Measurements from ENCODE around the gene DNAI1.
A peak's percentile ranks its signal among the peaks of the same experiment; 100 is the strongest.

DNAI1 gene

DNA sequence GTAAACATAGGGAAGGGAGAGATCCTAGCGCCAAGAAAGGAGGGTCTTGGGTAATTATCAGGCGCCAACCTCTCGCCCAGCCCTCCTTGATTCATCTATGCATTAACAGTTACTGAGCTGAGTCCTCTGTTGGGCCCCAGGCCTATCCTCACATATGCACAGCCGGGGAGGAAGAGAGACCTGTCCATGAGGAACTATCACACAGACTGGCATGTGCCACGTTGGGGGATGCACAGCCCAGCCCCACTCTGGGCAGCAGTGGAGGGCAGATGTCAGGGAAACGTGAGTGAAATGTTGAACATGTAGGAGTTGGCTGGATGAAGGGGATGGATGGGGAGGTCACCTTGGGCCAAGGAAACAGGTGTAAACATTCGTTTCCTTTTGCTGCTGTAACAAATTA is 82.9 kb downstream of the DNAI1 start:
- DNase-seq (ENCODE audit: low read depth, low spot score) = no peak

DNA sequence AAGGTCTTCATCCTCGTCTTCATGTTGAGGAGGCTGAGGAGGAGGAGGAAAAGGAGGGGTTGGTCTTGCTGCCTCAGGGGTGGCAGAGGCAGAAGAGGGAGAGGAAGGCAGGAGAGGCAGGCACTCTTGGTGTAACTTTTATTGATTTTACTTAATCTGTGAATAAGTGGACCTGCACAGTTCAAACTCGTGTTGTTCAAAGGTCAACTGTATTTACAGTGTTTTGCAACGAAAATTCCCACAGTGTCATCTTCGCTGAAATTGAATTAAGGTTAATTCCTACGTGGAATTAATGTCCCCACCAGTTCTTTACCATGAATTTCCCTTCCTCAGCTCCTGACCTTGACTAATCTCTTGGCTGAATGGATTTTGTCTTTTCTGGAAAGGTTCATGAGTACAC is 85.4 kb downstream of the DNAI1 start:
- DNase-seq (ENCODE audit: low read depth, low spot score) = no peak

DNA sequence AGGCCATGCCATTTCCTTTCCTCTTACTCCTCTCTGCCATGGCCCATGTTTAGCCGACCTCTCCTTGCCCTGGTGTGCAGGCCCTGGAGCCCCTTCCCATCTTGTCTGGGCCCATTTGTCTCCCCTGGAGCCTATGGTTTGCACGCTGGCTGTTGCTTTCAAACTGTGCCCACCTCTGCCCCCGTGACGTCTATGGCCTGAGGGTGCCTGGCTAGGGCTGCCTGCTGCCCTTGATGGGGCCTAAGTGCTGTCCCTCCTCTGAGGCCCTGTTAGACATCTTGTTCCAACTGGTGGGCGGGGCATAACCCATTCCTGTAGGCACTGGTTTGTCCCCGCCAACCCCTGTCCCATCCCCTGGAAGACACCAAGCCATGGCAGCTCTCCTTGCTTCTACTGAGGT is 86.9 kb downstream of the DNAI1 start:
- DNase-seq (ENCODE audit: low read depth, low spot score) = no peak

DNA sequence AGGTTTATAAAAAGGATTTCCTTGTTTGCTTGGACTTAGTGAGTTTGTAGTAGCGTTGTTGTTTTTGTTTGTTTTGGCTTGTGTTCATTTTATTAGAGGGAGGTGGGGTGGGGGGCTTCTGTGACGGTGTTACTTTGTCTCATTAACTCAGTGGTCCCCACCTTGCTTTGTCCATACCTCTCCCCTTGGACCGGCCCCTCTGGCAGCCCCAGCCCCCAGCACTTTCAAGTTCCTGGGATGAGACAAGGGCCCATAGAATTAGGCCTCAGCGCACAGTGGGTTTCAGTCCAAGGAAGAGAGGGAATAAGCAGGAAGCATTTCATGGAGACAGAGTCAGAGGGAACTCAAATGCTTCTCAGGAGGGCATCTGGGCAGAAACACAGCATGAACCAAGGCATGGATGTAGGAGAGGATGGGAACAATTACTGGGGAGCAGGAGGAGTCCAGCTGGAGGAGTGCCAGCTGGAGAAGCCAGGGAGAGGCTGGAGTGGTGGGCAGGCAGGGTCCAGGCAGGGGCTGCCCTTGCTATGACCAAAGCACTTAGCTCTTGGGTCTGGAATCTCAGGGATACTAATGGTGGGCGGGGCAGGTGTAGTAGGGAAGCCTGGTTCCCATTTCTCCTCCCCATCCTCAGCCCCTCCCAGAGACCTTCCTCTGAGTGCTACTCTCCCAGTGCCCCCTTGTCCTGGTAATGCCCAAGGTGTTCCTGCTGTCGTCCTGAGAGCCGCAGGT is 87.7 kb downstream of the DNAI1 start:
- DNase-seq (ENCODE audit: low read depth, low spot score) = no peak

DNA sequence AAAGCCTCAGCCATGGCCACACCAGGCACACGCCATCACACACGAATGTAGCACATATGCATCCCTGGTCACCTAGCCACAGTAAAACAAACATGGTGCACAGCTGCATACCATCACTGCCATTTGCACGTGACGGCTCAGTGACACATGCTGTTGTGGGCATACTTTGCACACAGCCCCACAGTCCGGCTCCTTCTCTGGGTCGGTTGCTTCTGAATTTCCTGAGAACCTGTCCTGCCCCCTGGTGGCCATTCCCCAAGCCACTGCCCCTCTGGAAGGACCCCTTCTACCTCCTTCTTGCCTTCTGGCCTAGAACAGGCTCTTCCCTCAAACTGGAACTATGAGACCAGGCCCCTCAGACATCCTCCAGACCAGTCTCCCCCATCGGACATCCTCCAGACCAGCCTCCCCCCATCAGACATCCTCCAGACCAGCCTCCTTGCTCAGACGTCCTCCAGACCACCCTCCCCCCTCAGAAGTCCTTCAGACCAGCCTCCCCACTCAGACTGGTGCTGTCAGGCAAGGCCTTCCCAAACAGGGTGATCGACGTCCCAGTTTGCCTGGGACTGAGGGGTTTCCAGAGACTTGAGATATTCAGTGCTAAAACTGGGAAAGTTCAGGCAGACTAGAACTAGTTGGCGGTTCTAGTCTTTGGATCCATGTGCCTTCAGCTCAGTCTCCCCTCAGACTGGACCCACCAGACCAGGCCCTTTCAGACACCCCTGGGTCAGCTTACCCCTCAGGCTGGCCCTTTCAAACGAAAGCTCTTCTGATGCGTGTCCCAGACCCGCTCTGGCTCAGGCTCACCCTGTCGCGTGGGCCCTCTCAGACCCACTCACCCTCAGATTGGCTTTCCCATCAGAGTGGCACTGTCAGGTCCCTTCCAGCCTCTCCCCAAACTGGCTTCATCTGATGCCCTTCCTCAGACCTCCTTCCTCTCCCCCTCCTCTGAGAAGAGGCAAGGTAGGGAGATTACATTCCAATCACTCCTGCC is 88.5 kb downstream of the DNAI1 start:
- DNase-seq (ENCODE audit: low read depth, low spot score) = peak; percentile 92

DNA sequence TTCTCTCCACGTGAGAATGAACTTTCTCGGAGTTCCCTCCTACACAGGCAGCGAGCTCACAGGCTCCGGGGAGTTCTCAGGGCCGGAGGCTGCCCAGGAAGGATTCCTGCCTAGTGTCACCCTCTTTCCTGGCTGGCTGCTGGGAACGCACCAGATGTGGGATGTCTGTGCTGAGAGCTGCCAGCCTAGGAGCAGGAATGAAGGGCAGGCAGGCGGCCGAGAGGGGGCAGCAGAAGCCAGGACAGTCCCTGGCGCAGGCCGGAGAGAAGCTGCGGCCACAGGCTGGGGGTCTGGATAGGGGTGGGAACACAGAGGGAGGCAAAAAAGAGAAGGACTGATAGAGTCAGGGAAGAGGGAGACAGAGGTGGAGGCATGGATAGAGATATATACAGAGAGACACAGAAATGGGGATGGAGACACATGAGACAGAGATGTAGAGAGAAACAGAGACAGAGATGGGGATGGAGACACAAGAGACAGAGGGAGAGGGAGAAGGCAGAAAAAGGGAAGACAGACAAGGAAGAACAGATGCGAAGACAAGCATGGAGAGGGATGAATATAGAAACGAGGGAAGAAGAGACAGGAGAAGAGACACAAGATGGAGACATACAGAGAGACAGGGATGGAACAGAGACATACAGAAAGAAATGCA is 89.5 kb downstream of the DNAI1 start:
- DNase-seq (ENCODE audit: low read depth, low spot score) = peak; percentile 87

DNA sequence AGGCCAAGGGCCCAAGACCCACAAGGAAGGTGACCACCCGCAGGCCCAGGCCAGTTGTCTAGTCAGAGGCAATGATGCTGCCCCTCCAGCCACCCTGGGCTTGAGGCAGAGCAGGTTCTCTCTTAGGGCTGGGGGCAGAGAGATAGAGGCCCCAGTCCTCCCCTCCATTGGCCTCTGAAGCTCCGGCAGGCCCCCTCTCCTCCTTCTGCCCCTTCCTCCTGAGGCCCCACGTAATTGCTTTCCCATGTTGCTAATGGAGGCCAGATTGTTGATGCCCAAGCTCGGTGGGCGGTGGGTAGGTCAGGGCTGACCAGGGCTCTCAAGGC is 90.8 kb downstream of the DNAI1 start:
- no peak for DNase-seq (ENCODE audit: low read depth, low spot score)

DNA sequence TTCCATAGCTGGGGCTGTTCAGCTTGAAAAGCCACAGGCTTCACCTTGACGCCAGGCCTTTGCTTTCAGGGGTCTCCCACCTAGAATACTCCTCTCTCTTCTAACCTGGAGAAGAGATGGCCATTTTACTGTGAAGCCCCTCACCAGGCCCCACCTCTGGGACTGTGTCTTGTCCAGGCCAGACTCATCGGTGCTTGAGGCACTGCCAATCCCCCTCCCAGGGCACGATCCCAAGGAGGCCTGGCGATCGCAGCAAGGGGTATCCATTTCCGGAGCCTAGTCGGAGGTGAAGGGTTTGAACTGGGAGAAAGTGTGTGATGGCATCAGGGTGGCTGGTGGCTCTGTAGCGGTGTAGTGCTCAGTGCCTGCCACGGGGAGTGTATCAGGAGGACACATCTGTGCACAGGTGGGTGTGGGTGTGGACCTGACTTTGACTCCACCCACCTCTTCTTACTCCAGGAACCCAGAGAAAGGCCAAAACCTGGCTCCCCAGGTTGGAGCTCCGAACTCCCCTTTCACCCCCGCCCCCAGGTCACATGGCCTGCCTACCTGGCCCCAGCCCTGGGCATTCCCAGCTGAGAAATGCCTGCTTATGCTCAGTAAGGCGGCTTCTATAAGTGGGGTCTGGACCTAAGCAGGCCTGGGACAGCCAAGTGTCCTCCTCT is 91.5 kb downstream of the DNAI1 start:
- no peak for DNase-seq (ENCODE audit: low read depth, low spot score)

DNA sequence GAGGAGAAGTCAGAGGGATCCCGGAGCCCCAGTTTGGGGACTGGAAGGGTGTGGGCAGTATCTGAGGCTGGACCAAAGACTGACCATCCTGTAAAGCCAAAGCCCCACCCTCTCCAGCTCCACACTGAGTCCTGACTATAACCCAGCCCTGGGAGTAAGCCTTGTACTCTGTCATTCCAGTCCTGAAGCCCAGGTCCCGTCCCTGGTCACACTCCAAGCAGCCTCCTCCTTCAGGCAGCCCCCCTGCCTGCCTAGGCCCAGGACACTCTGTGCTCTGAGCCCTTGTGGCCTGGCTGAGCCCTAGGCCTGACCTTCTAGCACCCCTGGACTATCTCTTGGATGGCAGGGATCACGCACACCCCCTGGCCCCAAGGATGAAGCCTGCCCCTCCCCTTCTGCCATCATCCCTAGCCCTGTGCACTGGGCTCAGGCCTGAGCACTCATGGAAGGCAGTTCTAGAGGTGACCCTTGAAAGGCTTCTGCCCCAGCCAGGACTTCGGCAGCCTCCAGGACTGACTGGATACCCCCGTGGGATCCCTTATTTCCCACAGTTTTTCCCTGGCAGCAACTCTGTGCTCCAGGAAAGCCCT is 92.2 kb downstream of the DNAI1 start:
- DNase-seq (ENCODE audit: low read depth, low spot score) = no peak

DNA sequence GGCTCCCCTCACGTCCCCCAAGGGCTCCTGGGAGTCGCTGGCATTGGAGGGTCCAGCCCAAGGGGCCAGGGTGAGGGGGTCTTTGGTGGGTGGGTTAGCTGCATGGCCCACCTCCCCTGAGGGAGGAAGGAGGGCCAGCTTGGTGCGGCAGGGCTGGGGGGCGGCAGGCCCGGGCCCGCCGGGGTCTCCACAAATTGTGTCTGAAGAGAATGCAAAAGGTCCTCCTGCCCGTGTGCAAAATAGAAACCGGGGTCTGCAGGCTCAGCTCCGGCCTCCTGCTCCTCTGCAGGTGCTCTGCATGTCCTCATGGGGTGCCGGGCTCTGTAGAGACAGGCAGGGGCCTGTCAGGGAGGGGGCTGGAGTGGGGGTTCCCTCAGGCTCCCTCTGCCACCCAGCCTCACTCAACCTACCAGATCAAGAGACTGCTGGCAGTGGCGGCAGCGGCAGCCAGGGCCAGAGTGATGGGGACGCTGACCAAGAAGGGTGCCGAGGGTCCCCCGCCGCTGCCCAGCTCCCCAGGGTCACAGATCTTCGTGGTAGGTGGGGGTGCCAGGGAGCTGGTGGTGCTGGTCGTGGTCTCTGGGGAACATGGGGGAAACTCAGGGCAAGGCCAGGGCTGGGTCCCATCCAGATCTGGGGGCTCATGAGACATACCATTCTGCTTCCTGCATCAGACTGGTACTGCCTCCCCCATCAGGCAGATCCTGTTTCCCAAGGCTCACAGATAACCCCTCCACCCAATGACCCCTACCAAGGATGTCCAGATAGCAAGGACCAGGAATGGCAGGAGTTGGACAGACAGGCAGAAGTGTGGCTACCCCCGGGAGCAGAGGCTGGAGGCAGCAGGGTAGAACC is 93.4 kb downstream of the DNAI1 start:
- DNase-seq (ENCODE audit: low read depth, low spot score) = no peak

DNA sequence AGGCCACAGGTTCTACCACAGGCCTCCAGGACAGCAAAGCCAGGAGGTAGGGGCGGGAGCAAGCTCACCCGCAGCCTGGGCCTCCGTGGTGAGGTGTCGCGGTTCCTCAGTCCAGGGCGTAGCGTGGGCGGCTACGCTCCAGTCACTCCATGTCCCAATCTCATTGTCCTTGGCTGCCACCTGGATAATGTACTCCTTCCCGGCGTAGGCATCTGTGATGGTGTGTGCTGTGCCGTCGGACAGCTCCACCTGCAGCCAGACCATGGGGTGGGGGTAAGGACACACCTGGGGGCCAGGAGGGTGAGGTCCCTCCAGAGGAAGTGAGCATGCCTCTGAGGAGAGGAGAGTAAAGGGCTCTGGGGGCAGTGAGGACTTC is 94.0 kb downstream of the DNAI1 start:
- no peak for DNase-seq (ENCODE audit: low read depth, low spot score)

DNA sequence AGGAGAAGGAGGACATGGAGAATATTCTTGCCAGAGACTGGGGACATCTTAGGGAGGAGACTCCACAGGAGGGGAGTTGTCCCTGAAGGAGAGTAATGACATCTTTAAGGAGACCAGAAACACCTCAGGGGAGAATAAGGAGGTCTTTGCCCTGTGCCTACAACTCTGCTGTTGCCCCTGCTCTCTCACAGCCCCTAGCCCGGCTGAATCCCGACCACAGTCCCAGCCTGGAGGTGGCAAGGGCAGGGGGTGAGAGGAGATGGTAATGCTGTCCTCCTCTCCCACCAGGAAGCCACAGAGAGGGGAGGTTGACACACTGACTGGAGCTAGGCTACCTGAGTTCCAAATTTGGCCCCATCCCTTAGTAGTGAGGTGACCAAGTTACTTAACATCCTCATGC is 94.4 kb downstream of the DNAI1 start:
- no peak for DNase-seq (ENCODE audit: low read depth, low spot score)

DNA sequence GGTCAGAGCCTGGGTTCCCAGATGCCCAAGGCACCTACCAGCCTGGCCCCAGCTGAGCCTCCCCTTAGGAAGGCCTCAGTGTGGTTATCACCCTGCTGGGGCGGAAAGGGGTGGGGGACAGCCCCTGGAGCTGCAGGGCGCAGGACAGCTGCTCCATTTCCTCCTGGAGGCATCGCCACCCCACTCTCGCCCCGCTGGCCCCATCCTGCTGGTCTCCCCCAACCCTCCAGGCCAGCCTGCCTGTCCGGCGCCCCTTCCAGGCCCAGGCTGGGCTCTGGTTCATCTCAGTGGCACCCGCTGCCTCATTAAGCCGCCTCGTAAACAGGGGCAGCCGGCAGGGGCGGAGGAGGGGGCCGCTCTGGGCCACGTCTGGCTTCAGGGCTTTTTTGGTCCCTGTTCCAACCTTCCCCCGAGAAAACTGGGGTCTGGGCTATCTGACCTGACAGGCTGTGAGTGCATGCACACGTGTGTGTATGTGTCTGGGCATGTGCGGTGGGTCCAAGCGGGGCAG is 95.0 kb downstream of the DNAI1 start:
- peak; percentile 45 for DNase-seq (ENCODE audit: low read depth, low spot score)

DNA sequence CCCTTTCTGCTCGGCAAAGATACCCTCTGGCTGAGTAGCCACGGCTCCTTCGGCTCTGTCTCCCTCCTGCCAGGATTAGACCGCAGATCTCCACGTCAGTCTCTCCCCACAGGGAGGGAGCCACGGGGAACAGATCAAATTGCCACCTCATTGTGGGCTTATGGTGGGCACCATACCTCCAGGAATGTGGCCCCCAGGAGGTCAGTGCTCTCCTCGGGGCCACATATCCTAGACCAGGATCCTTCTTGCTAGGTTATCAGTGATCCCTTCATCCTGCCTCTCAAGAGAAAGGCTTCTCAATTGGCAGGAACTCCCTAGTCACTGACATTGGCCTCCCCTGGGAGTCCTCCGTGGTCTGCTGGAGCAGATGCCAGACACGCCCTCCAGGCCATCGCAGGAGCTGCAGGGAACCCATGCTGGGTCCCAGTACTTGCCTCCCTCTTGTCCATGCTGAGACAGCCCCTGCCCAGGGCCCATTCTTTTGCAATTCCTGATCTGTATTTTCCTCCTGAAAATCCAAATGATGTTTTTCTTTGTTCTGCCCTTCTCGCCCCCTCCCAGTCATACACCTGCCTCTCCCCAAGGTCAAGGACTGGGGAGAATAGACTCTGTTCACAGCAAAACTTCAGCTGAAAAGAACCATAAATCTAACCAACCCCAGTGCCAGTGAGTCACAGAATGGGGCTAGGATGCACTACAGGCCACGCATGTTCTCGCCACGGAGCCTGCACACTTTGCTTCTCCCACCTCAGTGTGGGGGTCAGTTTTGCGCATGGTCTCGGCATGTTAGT is 95.8 kb downstream of the DNAI1 start:
- DNase-seq (ENCODE audit: low read depth, low spot score) = peak; percentile 53

DNA sequence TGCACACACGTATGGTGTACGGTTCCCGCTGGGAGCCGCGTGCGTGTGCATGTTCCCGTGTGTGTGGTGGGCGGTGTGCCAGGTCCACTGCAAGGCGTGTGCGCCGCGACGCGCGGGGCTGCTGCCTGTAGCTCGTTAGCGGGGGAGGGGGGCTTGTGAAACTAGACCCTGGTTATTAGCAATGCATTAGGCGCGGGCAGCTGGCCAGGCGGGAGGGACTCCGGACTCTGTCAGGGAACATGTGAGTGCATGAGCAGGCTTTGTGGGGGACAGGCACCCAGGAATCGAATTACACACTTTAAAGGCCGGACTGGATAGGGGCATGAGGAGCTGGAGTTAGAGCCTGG is 96.4 kb downstream of the DNAI1 start:
- no peak for DNase-seq (ENCODE audit: low read depth, low spot score)

DNA sequence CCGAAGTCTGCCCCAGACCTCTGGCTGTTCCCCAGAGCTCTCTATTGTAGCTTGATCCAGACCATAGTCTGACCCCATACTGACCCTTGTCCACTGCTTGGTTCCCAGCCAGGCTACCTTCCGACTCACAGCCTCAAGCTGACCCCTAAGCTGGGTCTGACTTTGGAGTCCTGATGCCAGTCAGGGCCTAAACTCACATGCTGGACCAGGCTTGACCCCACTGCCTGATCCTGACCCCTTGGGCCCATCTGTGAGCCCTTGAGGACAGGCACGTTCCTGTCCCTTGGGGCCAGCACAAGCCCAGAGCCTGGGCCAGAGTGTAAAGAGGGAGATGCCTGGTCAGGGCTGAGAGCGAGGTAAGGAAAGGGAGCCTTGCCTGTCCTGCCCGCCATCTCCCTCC is 96.9 kb downstream of the DNAI1 start:
- DNase-seq (ENCODE audit: low read depth, low spot score) = no peak

DNA sequence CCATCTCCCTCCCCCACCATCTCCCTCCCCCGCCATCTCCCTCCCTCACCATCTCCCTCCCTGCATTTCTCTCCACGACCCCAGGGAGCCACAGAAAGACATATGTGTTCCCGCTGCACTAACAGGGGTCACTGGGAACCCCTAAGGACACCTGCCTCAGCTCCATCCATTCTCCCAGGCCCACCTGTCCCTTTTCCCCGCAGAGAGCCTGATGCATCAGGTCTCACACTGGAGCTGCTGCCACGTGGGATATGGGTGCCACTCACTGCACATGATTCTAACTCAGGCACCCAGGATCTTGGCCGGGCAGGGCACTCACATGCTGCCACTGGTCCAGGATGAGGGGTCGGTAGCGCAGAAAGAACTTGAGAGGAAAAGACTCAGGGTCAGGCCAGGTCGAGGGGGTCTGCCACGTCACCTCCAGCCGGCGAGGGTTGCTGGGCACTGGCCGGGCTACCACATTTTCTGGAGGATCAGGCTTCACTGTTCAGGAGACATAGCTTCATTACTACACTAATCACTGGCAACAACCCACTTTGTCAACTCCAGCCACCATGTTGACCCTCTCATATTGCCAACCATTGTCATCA is 97.4 kb downstream of the DNAI1 start:
- no peak for DNase-seq (ENCODE audit: low read depth, low spot score)

DNA sequence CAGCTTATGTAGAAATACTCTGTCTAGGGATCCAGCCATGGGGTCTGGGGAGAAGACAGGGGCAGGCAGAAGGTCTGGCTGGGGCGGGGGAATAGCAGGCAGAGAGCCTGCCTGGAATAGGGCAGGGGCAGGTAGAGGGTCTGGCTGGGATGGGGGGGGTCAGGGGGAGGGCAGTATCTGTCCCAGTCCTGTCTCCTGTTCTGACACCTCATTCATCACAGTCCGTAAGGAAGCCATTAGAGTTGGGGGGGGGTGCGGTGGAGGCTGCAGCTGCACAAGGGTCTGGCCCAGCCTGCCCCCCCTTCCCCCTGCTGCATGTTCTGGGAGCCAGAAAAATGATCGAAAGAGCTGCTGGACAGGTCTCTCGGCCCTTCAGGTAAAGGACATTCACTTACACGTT is 98.3 kb downstream of the DNAI1 start:
- DNase-seq (ENCODE audit: low read depth, low spot score) = no peak

Measured in ELF-1 (cell line).